Motor neuron (in vitro differentiated cells): ENCODE measurements around the gene IKZF2. TPM values are rescaled to one million over a fixed set of nuclear protein-coding genes. Genes with fewer than 3 reads are reported as not detected.

Experiments used
- ATAC-seq, 8 experiments: fragments of 200-7000 bp; cut with Tn5 transposase; replicated peaks in 6 of 8; 2 replicates each; pipeline ENCODE4 v1.8.0; 2021; ENCODE audit warnings: mild to moderate bottlenecking in 8 of 8, moderate library complexity in 8 of 8
- H3K27ac ChIP-seq, 2 donors: fragments of 250-450 bp; sonication (Bioruptor Pico); 2 replicates each; pipeline ENCODE4 v1.9.0; 2021; ENCODE audit warnings: antibody characterized with exemption in 2 of 2, mild to moderate bottlenecking in 2 of 2, moderate library complexity in 1 of 2
- H3K4me1 ChIP-seq, 2 donors: fragments of 250-450 bp; sonication (Bioruptor Pico); replicated peaks in 1 of 2; 2 replicates each; pipeline ENCODE4 v1.6.1; 2021; ENCODE audit warnings: antibody characterized with exemption in 2 of 2, mild to moderate bottlenecking in 2 of 2, moderate library complexity in 1 of 2
- H3K4me3 ChIP-seq, 5 donors: fragments of 250-450 bp; sonication (Bioruptor Pico); 2 replicates each; pipeline ENCODE4 v1.9.0; 2021; ENCODE audit warnings: antibody characterized with exemption in 5 of 5, mild to moderate bottlenecking in 5 of 5, moderate library complexity in 4 of 5
- WGBS, 10 experiments: fragments of 450-650 bp; shearing (Covaris generic); methylation state at CpG; one replicate each; pipeline ENCODE4 v1.0.0; 2022; 5-methylcytosine and 5-hydroxymethylcytosine counted together
- in situ Hi-C, 9 experiments: fragments of 400-800 bp; cut with MboI; loops; one replicate each; pipeline ENCODE4 v1.15.0; 2021; ENCODE audit warnings: low sequenced_read_pairs in 9 of 9, low pct_unique_long_range_greater_than_20kb in 2 of 9; ENCODE audit not compliant: unreplicated experiment in 9 of 9
- total RNA-seq, 8 experiments: library from RNA; unstranded; fragments of 300-600 nt; gene quantifications; 2 replicates each; pipeline versions ENCODE4 v1.2.3 to v1.2.4, GENCODE V29; 2022

IKZF2 gene
- total RNA-seq, 8 experiments from 2014 or later, result 1.0 to 20.2 (median 6.4) TPM

DNA sequence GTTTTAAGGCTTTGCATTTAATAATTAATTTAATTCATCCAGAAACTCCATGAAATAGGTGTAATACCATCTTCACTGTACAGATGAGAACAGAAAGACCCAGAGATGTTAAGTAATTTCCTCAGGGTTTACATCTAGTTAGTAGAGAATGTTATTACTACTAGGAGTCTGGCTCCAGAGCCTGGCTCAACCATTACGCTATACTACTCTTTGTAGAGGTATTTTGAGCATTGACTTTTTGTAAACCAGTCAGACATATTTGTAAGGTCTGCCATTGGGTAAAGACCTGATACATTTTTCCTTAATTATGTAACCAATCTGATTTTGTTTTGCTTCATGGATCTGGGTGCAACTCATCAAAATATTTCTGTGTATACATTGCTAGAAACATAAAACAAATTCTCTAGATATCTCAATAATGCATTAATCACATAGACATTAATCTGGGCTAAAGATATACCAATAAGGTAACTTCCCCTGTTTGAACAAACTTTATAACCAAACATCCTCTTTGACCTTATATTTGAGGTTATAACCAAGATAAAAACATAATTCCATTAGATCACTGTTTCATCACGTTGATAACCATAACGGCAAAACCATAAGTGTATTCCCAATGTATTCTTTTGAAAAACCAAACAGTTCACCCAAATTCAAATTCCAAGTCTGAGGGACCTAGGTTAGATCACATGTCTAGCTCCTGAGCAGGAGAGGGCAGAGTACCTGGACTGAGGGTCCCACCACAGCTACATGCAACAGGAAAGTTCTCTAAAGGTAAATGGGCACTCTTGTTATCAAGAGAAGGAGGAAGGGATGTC is 135.0 kb downstream of the IKZF2 start:
- Histone ChIP-seq H3K4me1 (no peaks in the 10 kb centered on the region), H3K4me3 (no peak overlapping the region), H3K27ac (no peak overlapping the region)
- ATAC-seq, result no peak
- in situ Hi-C loops, result no loop called here
- 86 to 100% (median 98%) methylated on average over 1 to 3 of the region's 3 CpGs; no CpG with 5 or more reads in 2 of the 10 experiments for WGBS, 10 experiments

DNA sequence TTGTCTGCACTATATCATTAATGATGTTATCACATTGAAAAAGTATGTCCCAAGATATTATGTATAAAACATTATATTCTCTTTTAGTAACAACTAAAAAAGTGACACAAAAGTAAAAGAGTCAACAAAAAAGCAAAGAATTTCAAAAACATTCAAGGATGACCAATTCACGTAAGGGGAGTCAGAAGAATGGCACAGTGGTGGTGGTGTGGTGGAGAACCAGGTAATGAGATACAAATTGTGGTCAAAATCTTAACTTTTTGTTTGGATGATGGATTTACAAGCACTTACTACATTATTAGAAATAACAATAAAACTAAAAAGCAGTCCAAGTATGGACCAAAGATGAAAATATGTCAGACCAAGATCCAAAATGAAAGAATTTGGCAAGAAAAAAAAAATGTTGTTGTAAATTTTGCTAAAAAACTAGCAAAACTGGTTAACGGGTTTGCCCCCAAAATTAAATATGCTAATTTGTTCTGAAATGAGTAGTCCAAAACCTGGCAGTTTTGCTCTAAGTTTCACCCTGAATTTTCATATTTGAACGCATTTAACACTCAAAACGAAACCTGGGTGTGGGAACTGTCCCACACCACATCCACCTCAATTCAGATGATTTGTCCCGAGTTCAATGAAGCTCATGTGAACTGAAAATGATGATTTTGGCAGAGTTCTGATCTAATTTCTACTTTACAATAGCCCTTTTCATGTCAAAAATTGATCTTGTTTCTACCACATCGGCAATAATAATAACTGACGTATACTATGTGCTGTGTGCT is 135.8 kb downstream of the IKZF2 start:
- WGBS, 10 experiments, result 66 to 98% (median 93%) methylated on average over 2 to 7 of the region's 7 CpGs
- no peak for ATAC-seq
- Histone ChIP-seq H3K4me1 (no peaks in the 10 kb centered on the region), H3K4me3 (no peak overlapping the region), H3K27ac (no peak overlapping the region)
- in situ Hi-C loops, result no loop called here

DNA sequence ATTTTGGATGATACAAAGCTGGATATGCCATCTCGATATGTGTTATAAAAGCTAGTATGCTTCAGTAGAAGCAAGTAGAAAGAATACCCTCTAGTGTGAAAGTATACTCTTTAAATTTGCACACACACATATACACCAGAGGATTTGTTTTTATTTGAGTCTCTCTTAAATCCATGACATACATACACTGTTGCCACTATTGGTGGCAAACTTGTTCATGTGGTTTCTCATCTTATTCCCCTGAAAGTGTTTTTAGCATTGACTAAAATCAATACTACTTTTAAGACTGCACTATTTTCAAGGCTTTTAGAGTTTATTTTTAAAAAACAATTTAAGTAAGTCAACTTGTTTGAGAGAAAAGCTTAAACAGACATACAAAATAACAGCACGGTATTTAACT is 137.4 kb downstream of the IKZF2 start:
- H3K4me3 ChIP-seq, result no peak overlapping the region
- H3K27ac ChIP-seq, result no peak overlapping the region
- no peaks in the 10 kb centered on the region for H3K4me1 ChIP-seq
- in situ Hi-C loops, result no loop called here
- no peak for ATAC-seq
- WGBS, 10 experiments, result 33 to 100% (median 94%) methylated on average over 1 to 2 of the region's 2 CpGs

DNA sequence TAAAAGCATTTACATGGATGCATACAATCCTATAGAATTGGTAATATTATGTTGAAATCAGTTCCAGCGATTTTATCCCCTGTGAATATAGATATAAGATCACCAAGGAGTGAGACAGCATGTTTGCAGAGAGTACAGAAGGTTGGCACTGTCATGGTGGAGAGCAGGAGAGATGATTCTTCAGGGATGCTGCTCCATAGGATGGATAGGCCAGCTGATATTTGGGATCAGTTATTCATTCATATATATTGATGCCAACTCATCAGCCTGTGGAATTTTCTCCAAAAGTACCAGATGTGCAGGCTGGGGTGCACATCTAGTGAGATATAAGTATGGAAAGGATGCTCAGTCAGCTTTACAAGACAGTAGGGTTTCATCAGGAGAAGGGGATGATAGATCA is 139.9 kb downstream of the IKZF2 start:
- Histone ChIP-seq H3K27ac (no peak overlapping the region), H3K4me3 (no peak overlapping the region), H3K4me1 (peaks cover 0 to 5% of the 10 kb centered on the region in 2 donors)
- in situ Hi-C loops, result no loop called here
- no peak for ATAC-seq
- WGBS, 10 experiments, result 14 to 100% (median 80%) methylated on average over 1 of the region's 1 CpG; no CpG with 5 or more reads in 1 of the 10 experiments

GRCh38 chr2:213010106-213010779 is 141.2 kb downstream of the IKZF2 start:
- Histone ChIP-seq H3K4me3 (no peak overlapping the region), H3K27ac (no peak overlapping the region), H3K4me1 (peaks cover 0 to 5% of the 10 kb centered on the region in 2 donors)
- WGBS, 10 experiments, result 83 to 100% (median 100%) methylated on average over 1 of the region's 1 CpG; no CpG with 5 or more reads in 4 of the 10 experiments
- ATAC-seq, result no peak
- in situ Hi-C loops, result no loop called here

GRCh38 chr2:213007290-213007838 is 144.0 kb downstream of the IKZF2 start:
- Histone ChIP-seq H3K4me1 (peaks cover 0 to 5% of the 10 kb centered on the region in 2 donors), H3K27ac (no peak overlapping the region), H3K4me3 (no peak overlapping the region)
- in situ Hi-C loops, result no loop called here
- WGBS, 10 experiments, result 40 to 100% (median 73%) methylated on average over 1 to 3 of the region's 5 CpGs; no CpG with 5 or more reads in 4 of the 10 experiments
- ATAC-seq, result peak in 1 of 8 experiments; percentile 39

- in situ Hi-C loops, result no loop called here
- ATAC-seq, result no peak
These were observed 147.1 kb downstream of the IKZF2 start for GRCh38 chr2:213004197-213004821.

GRCh38 chr2:213002383-213002782 is 149.0 kb downstream of the IKZF2 start:
- H3K4me3 ChIP-seq, result no peak overlapping the region
- in situ Hi-C loops, result no loop called here
- no peak for ATAC-seq
- no peak overlapping the region for H3K27ac ChIP-seq
- peaks cover 0 to 4% of the 10 kb centered on the region in 2 donors for H3K4me1 ChIP-seq

More at GRCh38 chr2:213004197-213004821, 147.1 kb downstream of the IKZF2 start:
- Histone ChIP-seq H3K4me1 (peaks cover 0 to 5% of the 10 kb centered on the region in 2 donors), H3K4me3 (no peak overlapping the region), H3K27ac (no peak overlapping the region)
- WGBS, 10 experiments, result 56 to 100% (median 95%) methylated on average over 2 to 5 of the region's 5 CpGs

DNA sequence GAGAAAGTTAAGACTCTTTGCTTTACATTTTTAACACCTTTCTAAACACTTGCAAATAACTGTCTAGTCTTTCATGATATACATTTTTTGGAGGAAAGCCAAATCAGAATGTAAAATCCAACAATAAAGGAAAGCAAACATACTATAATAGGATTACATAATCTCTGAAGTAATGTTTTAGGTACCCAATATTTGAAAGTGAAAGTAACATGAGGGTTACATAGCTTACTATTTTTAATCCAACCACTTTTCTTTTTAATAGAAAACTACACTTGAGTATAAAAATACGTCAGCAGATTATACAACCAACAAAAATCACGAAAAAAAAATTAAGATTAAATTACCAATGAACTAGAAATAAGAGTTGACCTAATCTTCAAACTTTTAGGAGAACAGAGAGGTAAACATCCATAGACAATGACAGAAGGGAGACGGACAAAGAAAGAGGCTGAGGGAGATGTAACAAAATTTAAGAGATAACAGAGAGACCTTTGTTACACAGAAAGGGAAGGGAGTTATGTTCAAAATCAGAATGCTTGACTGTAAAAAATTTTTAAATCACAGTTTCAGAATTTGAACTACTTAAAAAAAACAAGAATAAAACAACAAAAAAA is 150.0 kb downstream of the IKZF2 start:
- no peak for ATAC-seq
- Histone ChIP-seq H3K4me1 (no peaks in the 10 kb centered on the region), H3K27ac (no peak overlapping the region), H3K4me3 (no peak overlapping the region)
- 47 to 100% (median 76%) methylated on average over 2 to 3 of the region's 3 CpGs for WGBS, 10 experiments
- in situ Hi-C loops, result no loop called here

- no peak for ATAC-seq
- Histone ChIP-seq H3K4me1 (no peaks in the 10 kb centered on the region), H3K27ac (no peak overlapping the region), H3K4me3 (no peak overlapping the region)
- WGBS, 10 experiments, result 79 to 100% (median 89%) methylated on average over 1 to 2 of the region's 2 CpGs
- in situ Hi-C loops, result no loop called here
These were observed 152.6 kb downstream of the IKZF2 start for GRCh38 chr2:212998626-212999359.

- Histone ChIP-seq H3K27ac (no peak overlapping the region), H3K4me3 (no peak overlapping the region), H3K4me1 (no peaks in the 10 kb centered on the region)
- ATAC-seq, result no peak
- WGBS, 10 experiments, result 19 to 100% (median 71%) methylated on average over 1 to 3 of the region's 3 CpGs; no CpG with 5 or more reads in 4 of the 10 experiments
- in situ Hi-C loops, result no loop called here
These were observed 153.8 kb downstream of the IKZF2 start for GRCh38 chr2:212997526-212998020.
